GM18498 (cell line): ENCODE measurements around the gene HHAT.

Source experiments
- ATAC-seq: cut with Tn5 transposase; IDR thresholded peaks from one replicate; pipeline ENCODE4 v1.9.1; 2021; ENCODE audit warnings: mild to moderate bottlenecking, moderate library complexity; ENCODE audit not compliant: unreplicated experiment

The HHAT gene

GRCh38 chr1:210437111-210437510 is 108.4 kb downstream of the HHAT start:
- no peak for ATAC-seq

GRCh38 chr1:210437781-210438180 is 109.1 kb downstream of the HHAT start:
- no peak for ATAC-seq

- no peak for ATAC-seq
Observed at GRCh38 chr1:210438928-210439841, 110.5 kb downstream of the HHAT start.

- no peak for ATAC-seq
Observed at GRCh38 chr1:210440081-210440480, 111.4 kb downstream of the HHAT start.

- ATAC-seq, result no peak
Observed at GRCh38 chr1:210441028-210441427, 112.3 kb downstream of the HHAT start.

GRCh38 chr1:210445485-210445884 is 116.8 kb downstream of the HHAT start:
- no peak for ATAC-seq

- ATAC-seq, result no peak
Observed at GRCh38 chr1:210445931-210446330, 117.2 kb downstream of the HHAT start.

GRCh38 chr1:210446479-210446878 is 117.8 kb downstream of the HHAT start:
- no peak for ATAC-seq

GRCh38 chr1:210447456-210448057 is 118.9 kb downstream of the HHAT start:
- no peak for ATAC-seq

GRCh38 chr1:210448297-210448892 is 119.7 kb downstream of the HHAT start:
- no peak for ATAC-seq

- ATAC-seq, result no peak
Observed at GRCh38 chr1:210455840-210456603, 127.3 kb downstream of the HHAT start.

GRCh38 chr1:210456731-210457255 is 128.1 kb downstream of the HHAT start:
- no peak for ATAC-seq

GRCh38 chr1:210457568-210457967 is 128.9 kb downstream of the HHAT start:
- ATAC-seq, result no peak

- no peak for ATAC-seq
Observed at GRCh38 chr1:210464519-210465039, 135.9 kb downstream of the HHAT start.

- no peak for ATAC-seq
Observed at GRCh38 chr1:210465150-210465549, 136.4 kb downstream of the HHAT start.

GRCh38 chr1:210467440-210468043 is 138.8 kb downstream of the HHAT start:
- ATAC-seq, result no peak

- no peak for ATAC-seq
Observed at GRCh38 chr1:210469441-210469840, 140.7 kb downstream of the HHAT start.

GRCh38 chr1:210475321-210475720 is 146.6 kb downstream of the HHAT start:
- ATAC-seq, result no peak

GRCh38 chr1:210475806-210476205 is 147.1 kb downstream of the HHAT start:
- no peak for ATAC-seq

GRCh38 chr1:210476730-210477129 is 148.0 kb downstream of the HHAT start:
- ATAC-seq, result no peak
